HepG2 (cell line): Measurements from ENCODE around the gene TNPO3. TPM values are rescaled to one million over a fixed set of nuclear protein-coding genes. Genes with fewer than 3 reads are reported as not detected.

Source experiments
- BRD4 ChIP-seq: sonication (generic); formaldehyde crosslinking; IDR thresholded peaks from 2 replicates; pipeline ENCODE4 v1.4.0; 2020; ENCODE audit warnings: missing genetic modification reagents
- FOXM1 ChIP-seq: sonication (generic); formaldehyde crosslinking; IDR thresholded peaks from 2 replicates; pipeline ENCODE4 v1.5.0; 2020; ENCODE audit warnings: missing genetic modification reagents
- FOXO1 ChIP-seq: sonication (generic); formaldehyde crosslinking; IDR thresholded peaks from 2 replicates; pipeline ENCODE4 v1.4.0; 2020; ENCODE audit warnings: missing genetic modification reagents
- KDM1A ChIP-seq: IDR thresholded peaks from 2 replicates; pipeline ENCODE4 v1.6.1; 2016; ENCODE audit warnings: missing compliant biosample characterization
- NFKB2 ChIP-seq: sonication (generic); formaldehyde crosslinking; IDR thresholded peaks from 2 replicates; pipeline ENCODE4 v1.4.0; 2020; ENCODE audit warnings: missing genetic modification reagents, borderline replicate concordance
- NFKBIZ ChIP-seq: IDR thresholded peaks from 2 replicates; pipeline ENCODE4 v1.6.1; 2018; ENCODE audit warnings: missing genetic modification reagents, missing compliant biosample characterization
- POGZ ChIP-seq: sonication (generic); formaldehyde crosslinking; IDR thresholded peaks from 2 replicates; pipeline ENCODE4 v1.4.0; 2020; ENCODE audit warnings: mild to moderate bottlenecking, missing genetic modification reagents
- SAFB2 ChIP-seq: sonication (generic); formaldehyde crosslinking; IDR thresholded peaks from 2 replicates; pipeline ENCODE4 v1.5.1; 2020; ENCODE audit warnings: missing genetic modification reagents, low read depth, mild to moderate bottlenecking, borderline replicate concordance
- SALL2 ChIP-seq: sonication (generic); formaldehyde crosslinking; IDR thresholded peaks from 2 replicates; pipeline ENCODE4 v1.8.1; 2023; ENCODE audit warnings: mild to moderate bottlenecking, missing genetic modification reagents, inconsistent platforms
- SIN3B ChIP-seq: fragments of 150-350 bp; IDR thresholded peaks from 2 replicates; pipeline ENCODE4 v1.6.1; 2014; ENCODE audit warnings: low read length
- SMARCC2 ChIP-seq: fragments of 450-650 bp; IDR thresholded peaks from 2 replicates; pipeline ENCODE4 v1.6.1; 2017; ENCODE audit warnings: antibody characterized with exemption, mild to moderate bottlenecking
- SMARCE1 ChIP-seq: fragments of 450-650 bp; IDR thresholded peaks from 2 replicates; pipeline ENCODE4 v1.6.1; 2017; ENCODE audit warnings: borderline replicate concordance
- TAF1 ChIP-seq: sonication (generic); formaldehyde crosslinking; IDR thresholded peaks from 2 replicates; pipeline ENCODE4 v1.4.0; 2020; ENCODE audit warnings: missing genetic modification reagents
- ZBTB7A ChIP-seq: sonication (generic); formaldehyde crosslinking; IDR thresholded peaks from 2 replicates; pipeline ENCODE4 v1.8.0; 2022; ENCODE audit warnings: mild to moderate bottlenecking, missing genetic modification reagents
- ZNF619 ChIP-seq: sonication (generic); formaldehyde crosslinking; IDR thresholded peaks from 2 replicates; pipeline ENCODE4 v1.4.0; 2020; ENCODE audit warnings: mild to moderate bottlenecking, missing genetic modification reagents
- ZSCAN22 ChIP-seq: sonication (generic); formaldehyde crosslinking; IDR thresholded peaks from 2 replicates; pipeline ENCODE4 v1.4.0; 2020; ENCODE audit warnings: mild to moderate bottlenecking, missing genetic modification reagents
- ZSCAN30 ChIP-seq: sonication (generic); formaldehyde crosslinking; IDR thresholded peaks from 2 replicates; pipeline ENCODE4 v1.5.0; 2020; ENCODE audit warnings: mild to moderate bottlenecking, missing genetic modification reagents
- polyA plus RNA-seq, 8 experiments: library from polyadenylated mRNA; depleted of rRNA in 3 of 8; stranded (reverse) in 7 of 8; unstranded in 1 of 8; fragments of >200 nt; fragmentation: Illumina TruSeq in 4 of 8; extraction: Trizol in 4 of 8; gene quantifications; 2 replicates each; pipeline versions ENCODE4 v1.2.1 to v1.2.3, GENCODE V29; 2011 to 2016; ENCODE audit warnings: low read depth in 4 of 8, missing spikeins in 1 of 8, mixed read lengths in 1 of 8; ENCODE audit not compliant: insufficient read depth in 1 of 8
- total RNA-seq, 5 experiments: library from RNA; depleted of rRNA; stranded (reverse); fragments of >200 nt; fragmentation: Illumina TruSeq; extraction: Trizol; gene quantifications; 2 replicates each; pipeline ENCODE4 v1.2.3, GENCODE V29; 2016; ENCODE audit warnings: low read depth in 1 of 5
- TF ChIP-seq, protein P1 (sequence below): IDR thresholded peaks from 2 replicates; pipeline ENCODE4 v1.6.1; 2016; ENCODE audit warnings: low read depth
- TF ChIP-seq, protein P2 (sequence below): sonication (generic); formaldehyde crosslinking; IDR thresholded peaks from 2 replicates; pipeline ENCODE4 v1.4.0; 2020; ENCODE audit warnings: missing genetic modification reagents
- TF ChIP-seq, protein P3 (sequence below): sonication (generic); formaldehyde crosslinking; IDR thresholded peaks from 2 replicates; pipeline ENCODE4 v1.4.0; 2020; ENCODE audit warnings: low read depth, missing genetic modification reagents
- TF ChIP-seq, protein P4 (sequence below): sonication (generic); formaldehyde crosslinking; IDR thresholded peaks from 2 replicates; pipeline ENCODE4 v1.4.0; 2020; ENCODE audit warnings: mild to moderate bottlenecking, missing genetic modification reagents
- TF ChIP-seq, protein P5 (sequence below): IDR thresholded peaks from 2 replicates; pipeline ENCODE4 v1.6.1; 2016; ENCODE audit warnings: missing compliant biosample characterization, missing genetic modification reagents, borderline replicate concordance

TNPO3 gene
- total and polyA plus RNA-seq, 2 of the 13 experiments (the other 11 are each of a cell fraction or from before 2014, with no cell fraction given): 23.8 to 44.6 TPM

DNA sequence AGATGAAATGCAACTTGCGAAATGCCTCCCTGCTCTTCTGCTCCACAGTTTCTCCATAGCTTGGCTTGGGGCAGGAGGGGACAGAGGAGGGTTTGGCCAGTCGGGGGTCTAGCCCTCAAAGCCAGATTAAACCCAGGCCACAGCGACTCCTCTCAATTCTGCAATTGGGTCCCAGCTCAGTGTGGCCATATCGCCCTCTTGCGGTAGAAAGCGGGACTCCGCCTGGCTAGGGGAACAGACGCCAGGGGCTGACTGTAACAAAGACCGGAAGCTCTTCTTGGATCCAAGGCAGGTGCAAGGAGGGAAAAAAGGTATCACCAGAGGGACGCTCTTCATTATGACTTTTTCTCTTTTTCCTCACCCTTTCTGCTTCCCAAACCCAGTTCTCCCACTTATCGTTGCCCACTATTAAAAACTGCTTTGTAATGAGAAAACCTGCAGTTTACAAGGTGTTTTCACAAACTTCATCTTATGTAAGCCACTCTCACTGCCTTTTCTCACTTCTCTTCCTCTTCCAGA is 36.6 kb upstream of the TNPO3 start (continued):
- TF ChIP-seq, protein P1, sequence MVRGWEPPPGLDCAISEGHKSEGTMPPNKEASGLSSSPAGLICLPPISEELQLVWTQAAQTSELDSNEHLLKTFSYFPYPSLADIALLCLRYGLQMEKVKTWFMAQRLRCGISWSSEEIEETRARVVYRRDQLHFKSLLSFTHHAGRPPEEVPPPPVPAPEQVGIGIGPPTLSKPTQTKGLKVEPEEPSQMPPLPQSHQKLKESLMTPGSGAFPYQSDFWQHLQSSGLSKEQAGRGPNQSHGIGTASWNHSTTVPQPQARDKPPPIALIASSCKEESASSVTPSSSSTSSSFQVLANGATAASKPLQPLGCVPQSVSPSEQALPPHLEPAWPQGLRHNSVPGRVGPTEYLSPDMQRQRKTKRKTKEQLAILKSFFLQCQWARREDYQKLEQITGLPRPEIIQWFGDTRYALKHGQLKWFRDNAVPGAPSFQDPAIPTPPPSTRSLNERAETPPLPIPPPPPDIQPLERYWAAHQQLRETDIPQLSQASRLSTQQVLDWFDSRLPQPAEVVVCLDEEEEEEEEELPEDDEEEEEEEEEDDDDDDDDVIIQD (CRISPR knock-in tag): no peak
- TF ChIP-seq SALL2 (CRISPR knock-in tag) (no peak), SIN3B (no peak), SMARCE1 (no peak), NFKBIZ (no peak), TAF1 (CRISPR knock-in tag) (no peak), ZNF619 (CRISPR knock-in tag) (no peak), BRD4 (CRISPR knock-in tag) (no peak), FOXM1 (CRISPR knock-in tag) (no peak), FOXO1 (CRISPR knock-in tag) (0 out of 2 replicates have a peak, but pooled peaks have one; percentile 7), ZBTB7A (no peak), KDM1A (CRISPR knock-in tag) (no peak), NFKB2 (no peak), ZSCAN22 (CRISPR knock-in tag) (no peak), SMARCC2 (no peak), ZSCAN30 (CRISPR knock-in tag) (no peak), SAFB2 (CRISPR knock-in tag) (no peak), POGZ (CRISPR knock-in tag) (no peak)
- TF ChIP-seq, protein P2, sequence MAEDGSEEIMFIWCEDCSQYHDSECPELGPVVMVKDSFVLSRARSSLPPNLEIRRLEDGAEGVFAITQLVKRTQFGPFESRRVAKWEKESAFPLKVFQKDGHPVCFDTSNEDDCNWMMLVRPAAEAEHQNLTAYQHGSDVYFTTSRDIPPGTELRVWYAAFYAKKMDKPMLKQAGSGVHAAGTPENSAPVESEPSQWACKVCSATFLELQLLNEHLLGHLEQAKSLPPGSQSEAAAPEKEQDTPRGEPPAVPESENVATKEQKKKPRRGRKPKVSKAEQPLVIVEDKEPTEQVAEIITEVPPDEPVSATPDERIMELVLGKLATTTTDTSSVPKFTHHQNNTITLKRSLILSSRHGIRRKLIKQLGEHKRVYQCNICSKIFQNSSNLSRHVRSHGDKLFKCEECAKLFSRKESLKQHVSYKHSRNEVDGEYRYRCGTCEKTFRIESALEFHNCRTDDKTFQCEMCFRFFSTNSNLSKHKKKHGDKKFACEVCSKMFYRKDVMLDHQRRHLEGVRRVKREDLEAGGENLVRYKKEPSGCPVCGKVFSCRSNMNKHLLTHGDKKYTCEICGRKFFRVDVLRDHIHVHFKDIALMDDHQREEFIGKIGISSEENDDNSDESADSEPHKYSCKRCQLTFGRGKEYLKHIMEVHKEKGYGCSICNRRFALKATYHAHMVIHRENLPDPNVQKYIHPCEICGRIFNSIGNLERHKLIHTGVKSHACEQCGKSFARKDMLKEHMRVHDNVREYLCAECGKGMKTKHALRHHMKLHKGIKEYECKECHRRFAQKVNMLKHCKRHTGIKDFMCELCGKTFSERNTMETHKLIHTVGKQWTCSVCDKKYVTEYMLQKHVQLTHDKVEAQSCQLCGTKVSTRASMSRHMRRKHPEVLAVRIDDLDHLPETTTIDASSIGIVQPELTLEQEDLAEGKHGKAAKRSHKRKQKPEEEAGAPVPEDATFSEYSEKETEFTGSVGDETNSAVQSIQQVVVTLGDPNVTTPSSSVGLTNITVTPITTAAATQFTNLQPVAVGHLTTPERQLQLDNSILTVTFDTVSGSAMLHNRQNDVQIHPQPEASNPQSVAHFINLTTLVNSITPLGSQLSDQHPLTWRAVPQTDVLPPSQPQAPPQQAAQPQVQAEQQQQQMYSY (CRISPR knock-in tag): no peak
- TF ChIP-seq, protein P3, sequence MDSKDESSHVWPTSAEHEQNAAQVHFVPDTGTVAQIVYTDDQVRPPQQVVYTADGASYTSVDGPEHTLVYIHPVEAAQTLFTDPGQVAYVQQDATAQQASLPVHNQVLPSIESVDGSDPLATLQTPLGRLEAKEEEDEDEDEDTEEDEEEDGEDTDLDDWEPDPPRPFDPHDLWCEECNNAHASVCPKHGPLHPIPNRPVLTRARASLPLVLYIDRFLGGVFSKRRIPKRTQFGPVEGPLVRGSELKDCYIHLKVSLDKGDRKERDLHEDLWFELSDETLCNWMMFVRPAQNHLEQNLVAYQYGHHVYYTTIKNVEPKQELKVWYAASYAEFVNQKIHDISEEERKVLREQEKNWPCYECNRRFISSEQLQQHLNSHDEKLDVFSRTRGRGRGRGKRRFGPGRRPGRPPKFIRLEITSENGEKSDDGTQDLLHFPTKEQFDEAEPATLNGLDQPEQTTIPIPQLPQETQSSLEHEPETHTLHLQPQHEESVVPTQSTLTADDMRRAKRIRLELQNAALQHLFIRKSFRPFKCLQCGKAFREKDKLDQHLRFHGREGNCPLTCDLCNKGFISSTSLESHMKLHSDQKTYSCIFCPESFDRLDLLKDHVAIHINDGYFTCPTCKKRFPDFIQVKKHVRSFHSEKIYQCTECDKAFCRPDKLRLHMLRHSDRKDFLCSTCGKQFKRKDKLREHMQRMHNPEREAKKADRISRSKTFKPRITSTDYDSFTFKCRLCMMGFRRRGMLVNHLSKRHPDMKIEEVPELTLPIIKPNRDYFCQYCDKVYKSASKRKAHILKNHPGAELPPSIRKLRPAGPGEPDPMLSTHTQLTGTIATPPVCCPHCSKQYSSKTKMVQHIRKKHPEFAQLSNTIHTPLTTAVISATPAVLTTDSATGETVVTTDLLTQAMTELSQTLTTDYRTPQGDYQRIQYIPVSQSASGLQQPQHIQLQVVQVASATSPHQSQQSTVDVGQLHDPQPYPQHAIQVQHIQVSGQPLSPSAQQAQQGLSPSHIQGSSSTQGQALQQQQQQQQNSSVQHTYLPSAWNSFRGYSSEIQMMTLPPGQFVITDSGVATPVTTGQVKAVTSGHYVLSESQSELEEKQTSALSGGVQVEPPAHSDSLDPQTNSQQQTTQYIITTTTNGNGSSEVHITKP (CRISPR knock-in tag): no peak
- TF ChIP-seq, protein P4, sequence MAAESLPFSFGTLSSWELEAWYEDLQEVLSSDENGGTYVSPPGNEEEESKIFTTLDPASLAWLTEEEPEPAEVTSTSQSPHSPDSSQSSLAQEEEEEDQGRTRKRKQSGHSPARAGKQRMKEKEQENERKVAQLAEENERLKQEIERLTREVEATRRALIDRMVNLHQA (CRISPR knock-in tag): no peak
- TF ChIP-seq, protein P5, sequence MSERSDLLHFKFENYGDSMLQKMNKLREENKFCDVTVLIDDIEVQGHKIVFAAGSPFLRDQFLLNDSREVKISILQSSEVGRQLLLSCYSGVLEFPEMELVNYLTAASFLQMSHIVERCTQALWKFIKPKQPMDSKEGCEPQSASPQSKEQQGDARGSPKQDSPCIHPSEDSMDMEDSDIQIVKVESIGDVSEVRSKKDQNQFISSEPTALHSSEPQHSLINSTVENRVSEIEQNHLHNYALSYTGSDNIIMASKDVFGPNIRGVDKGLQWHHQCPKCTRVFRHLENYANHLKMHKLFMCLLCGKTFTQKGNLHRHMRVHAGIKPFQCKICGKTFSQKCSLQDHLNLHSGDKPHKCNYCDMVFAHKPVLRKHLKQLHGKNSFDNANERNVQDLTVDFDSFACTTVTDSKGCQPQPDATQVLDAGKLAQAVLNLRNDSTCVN (CRISPR knock-in tag): no peak
